Dermis microvascular lymphatic vessel endothelial cell (primary cell): ENCODE results near the gene SPCS1. TPM values are rescaled to one million over a fixed set of nuclear protein-coding genes. Genes with fewer than 3 reads are reported as not detected.

Source experiments
- DNase-seq, 2 donors: peaks; one replicate each; pipeline versions ENCODE4 v3.0.0 to v3.0.0-alpha.2; 2010; ENCODE audit warnings: low read depth in 2 of 2
- total RNA-seq: library from RNA; depleted of rRNA; stranded (reverse); fragments of >200 nt; gene quantifications from 2 replicates; pipeline ENCODE4 v1.2.1, GENCODE V29; 2014

The SPCS1 gene
- total RNA-seq, 1 donor from 2014 or later, result 37.4 TPM

DNA sequence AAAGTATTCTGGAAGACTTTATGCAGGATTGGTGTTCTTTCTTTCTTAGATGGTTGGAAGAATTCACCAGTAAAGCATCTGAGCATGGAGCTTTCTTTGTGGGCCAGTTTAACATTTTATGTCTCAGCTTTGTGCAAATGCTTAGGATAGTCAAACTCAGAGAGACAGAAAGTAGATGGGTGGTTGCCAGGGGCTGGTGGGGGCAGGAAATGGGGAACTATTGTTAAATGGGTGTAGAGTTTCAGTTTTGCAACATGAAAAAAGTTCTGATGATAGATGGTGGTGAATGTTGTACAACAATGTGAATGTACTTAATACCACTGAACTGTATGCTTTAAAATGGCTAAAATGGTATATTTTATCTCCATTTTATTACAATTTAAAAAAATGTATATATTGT lies 24.8 kb downstream of the SPCS1 start:
- peak; percentile 40 to 53 for DNase-seq

DNA sequence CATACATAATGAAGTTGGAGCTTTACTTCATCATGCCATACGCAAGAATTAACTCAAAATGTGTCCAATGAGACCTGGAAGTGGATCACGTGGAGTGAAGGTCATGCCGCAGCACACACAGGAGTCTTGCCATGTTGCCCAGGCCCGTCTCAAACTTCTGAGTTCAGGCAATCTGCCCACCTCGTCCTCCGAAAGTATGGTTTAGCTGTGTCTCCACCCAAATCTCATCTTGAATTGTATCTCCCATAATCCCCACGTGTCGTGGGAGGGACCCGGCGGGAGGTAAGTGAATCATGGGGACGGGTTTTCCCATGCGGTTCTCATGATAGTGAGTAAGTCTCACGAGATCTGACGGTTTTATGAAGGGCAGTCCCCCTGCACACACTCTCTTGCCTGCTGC lies 25.7 kb downstream of the SPCS1 start:
- DNase-seq, result no peak

DNA sequence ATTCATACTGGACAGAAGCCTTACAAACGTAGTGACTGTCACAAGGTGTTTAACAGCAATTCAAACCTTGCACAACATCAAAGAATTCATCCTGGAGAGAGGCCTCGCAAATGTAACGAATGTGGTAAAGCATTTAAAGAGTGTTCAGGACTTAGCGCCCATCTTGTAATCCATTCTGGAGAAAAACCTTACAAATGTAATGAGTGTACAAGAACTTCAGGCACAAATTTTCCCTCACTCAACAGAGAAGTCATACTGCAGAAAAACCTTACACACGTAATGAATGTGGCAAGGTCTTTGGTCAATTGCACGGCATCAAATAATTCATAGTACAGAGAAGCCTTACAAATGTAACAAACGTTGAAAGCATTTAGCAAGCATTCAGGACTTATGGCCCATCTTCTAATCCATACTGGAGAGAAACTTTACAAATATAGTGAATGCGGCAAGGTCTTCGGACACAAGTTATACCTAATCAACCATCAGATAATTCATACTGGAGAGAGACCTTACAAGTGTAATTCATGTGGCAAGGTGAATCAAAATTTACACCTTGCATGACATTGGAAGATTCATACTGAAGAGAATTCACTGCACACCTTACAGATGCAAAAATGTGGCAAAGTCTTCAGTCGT lies 27.5 kb downstream of the SPCS1 start:
- DNase-seq, result no peak

DNA sequence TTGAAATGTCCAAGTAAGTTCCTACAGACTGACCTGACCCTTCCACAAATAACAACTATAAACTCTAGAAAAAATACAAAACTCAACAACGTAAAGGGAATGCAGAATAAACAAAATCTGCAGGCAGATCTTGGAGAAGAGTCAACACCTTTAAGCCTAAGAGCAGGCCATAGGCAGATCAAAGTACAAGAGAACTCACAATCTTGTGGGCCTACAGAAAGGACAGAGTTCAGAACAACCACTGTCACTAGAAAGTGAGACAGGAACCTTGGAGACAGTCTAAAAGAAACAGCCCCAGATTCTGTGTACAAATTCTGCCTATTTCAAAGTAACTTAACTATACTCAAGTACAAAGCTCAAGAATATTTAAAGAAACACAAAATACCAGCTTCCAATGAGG lies 33.8 kb downstream of the SPCS1 start:
- DNase-seq, result no peak

DNA sequence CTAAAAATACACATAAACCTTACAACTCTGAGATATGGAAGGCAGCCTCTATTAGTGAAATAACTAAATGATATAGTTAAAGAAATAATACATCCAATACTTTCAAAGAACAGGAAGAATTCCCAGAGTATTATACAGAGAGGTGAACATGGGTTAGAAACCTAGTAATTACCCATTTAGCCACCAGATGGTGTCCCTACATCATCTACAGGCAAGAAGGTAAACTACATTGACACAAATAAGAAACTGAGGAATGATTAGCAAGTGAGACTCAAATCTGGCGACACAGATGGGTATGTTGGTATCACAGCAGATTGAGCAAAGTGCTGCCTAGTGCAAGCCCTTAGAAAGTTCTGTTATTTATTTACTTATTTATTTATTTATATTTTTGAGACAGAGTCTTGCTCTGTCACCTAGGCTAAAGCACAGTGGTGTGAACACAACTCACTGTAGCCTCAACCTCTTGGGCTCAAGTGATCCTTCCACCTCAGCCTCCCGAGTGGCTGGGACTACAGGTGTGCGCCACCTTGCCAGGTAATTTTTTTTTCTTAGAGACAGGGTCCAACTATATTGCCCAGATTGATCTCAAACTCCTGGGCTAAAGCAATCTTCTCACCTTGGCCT lies 36.6 kb downstream of the SPCS1 start:
- peak; percentile 45 to 51 for DNase-seq

DNA sequence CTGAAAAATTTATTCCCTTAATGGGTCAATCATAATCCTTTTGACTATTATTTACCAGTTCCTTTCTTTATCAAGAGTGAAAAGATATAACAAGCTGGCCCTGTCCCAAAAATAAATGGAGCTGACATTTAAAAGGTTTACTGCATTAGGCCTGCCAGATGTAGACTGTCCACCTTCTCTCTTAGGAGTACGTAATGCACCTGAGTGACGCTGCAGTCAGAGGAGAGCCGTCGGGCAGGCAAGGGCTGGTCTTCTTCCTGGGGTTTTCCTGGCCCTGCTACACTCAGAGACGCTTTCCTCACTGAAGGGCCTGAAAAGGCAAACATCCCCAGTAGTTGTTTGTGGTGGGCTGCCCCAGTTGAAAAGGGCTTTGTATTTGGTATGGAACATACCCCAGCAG lies 37.2 kb downstream of the SPCS1 start:
- no peak for DNase-seq

DNA sequence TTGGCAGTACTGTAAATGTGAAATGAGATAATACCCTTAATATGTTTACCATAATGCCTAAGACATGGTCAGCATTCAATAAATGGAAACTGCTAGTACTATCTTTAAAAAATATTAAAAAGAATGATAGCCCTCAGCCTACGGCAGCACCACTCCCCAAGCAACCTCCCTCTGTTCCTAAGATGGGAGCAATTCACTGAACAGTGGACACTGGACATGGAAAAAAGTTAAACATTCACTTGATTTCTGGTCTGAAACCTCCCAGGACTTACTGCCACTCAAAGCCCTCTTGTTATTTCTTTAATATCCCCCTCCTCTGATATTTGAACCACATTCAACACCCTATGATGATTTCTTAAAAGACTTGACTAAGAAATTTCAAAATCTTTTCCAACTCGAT lies 37.8 kb downstream of the SPCS1 start:
- DNase-seq, result no peak

DNA sequence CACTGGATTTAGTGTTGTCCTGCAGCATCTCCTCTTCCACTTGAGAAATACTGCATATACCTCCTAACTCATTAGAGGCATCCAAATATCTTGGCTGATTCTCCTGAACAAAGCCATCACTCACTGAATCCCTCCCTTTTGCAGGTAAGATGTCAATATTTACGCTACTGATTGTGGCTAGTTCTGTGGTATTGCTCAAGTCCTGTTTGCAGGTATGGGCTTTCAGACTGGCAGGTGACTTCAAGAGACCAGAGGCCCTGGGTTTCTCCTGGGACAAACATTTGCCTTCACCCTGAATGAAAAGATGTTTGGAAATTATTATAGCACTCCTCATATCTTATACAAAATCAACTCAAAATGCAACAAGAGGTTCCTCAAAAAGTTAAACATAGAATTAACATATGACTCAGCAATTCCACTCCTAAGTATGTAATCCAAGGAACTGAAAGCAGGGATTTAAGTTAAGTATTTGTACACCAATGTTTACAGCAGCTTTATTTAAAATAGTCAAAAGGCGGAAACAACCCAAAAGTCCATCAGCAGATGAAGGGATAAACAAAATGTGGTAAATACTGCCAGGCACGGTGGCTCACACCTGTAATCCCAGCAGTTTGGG lies 46.2 kb downstream of the SPCS1 start:
- no peak for DNase-seq

DNA sequence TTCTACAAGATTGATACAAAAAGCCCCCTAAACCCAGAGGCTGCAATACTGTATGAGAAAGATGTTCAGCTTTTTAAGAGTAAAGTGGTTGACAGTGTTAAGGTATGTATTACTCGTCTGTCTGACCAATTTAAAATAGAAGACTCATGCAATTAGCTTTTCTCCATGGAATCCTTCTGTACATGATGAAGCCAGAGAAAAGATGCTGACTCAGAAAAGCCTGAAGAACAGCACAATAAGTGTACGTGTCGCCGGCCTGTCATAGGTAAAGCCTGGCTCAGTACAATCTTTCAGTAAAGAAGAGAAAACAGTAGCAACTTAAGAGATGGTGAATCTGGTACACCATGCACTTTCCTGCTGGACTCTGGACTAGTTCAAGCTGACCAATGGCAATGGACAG lies 48.5 kb downstream of the SPCS1 start:
- no peak for DNase-seq

DNA sequence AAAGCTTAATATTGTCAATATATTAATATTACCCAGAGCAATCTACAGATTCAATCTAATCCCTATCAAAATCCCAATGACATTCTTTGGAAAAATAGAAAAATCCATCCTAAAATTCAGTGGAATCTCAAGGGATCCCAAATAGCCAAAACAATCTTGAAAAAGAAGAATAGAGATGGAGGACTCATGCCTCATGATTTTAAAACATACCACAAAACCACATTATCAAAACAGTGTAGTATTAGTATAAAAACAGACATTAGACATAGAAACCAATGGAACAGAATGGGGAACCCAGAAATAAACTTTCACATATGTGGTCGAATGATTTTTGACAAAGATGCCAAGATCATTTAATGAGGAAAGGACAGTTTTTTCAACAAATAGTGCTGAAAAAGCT lies 50.2 kb downstream of the SPCS1 start:
- DNase-seq, result no peak

Other genes with a start within 250 kb of the SPCS1 start
- gene STAB1, start 210.8 kb upstream of the SPCS1 start, total RNA-seq, result 117 and 330 TPM in 2 replicates
- gene NT5DC2, start 172.2 kb upstream of the SPCS1 start, total RNA-seq, result 24.4 and 52.5 TPM in 2 replicates
- 4.8 and 5.8 TPM in 2 replicates for gene UQCC5, start 169.5 kb upstream of the SPCS1 start, total RNA-seq
- gene PBRM1, start 20.2 kb upstream of the SPCS1 start, total RNA-seq, result 51.9 and 61.6 TPM in 2 replicates
- gene GNL3, start 20.1 kb upstream of the SPCS1 start, total RNA-seq, result 53.1 and 71.6 TPM in 2 replicates
- gene GLT8D1, start 315 bp upstream of the SPCS1 start, total RNA-seq, result 37.4 and 44.6 TPM in 2 replicates
- 11.6 and 12.6 TPM in 2 replicates for gene NEK4, start 64.8 kb downstream of the SPCS1 start, total RNA-seq
- not detected in 2 replicates for gene ITIH1, start 71.5 kb downstream of the SPCS1 start, total RNA-seq
- gene ITIH3, start 88.7 kb downstream of the SPCS1 start, total RNA-seq, result 0.64 and 1.1 TPM in 2 replicates
- 0.39 and 1.0 TPM in 2 replicates for gene ITIH4, start 124.6 kb downstream of the SPCS1 start, total RNA-seq
- gene MUSTN1, start 128.9 kb downstream of the SPCS1 start, total RNA-seq, result 0.25 TPM in 1 of 2 replicates, not detected in the other
- gene STIMATE, start 191.4 kb downstream of the SPCS1 start, total RNA-seq, result 8.0 and 12.9 TPM in 2 replicates